ENCODE measurements around the gene NPTN.
A peak's percentile ranks its signal among the peaks of the same experiment; 100 is the strongest.

The NPTN gene

DNA sequence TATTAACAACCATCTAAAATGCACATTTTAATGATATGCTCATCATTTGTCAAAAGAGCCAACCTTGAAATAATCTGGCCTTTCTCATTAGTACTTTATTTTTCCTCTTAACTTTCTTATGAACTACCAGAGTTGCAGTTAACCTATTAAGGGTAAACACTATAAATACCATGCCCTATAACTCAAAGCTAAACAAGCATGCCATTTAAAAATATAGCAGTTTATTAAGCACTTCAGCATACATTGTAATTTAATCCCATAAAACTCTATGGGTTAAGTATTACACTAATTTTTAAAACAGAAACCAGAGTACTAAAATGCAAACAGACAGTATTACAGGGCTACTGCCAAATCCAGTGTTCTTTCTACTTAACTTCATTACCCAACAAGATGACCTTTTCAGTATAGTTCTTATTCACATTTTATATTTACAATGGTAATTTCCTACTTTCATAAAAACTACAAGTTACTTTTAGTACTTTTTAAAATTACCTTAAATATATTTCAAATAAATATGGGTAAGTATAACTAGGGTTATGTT is 11.8 kb downstream of the NPTN start:
- Mint-ChIP-seq H3K27me3 (no peaks in the 10 kb centered on the region), H3K9me3 (no peaks in the 10 kb centered on the region), H3K27ac (no peak overlapping the region), H3K4me1 (peaks cover 53% of the 10 kb centered on the region), H3K4me3 (peak overlapping the region in 1 of 2 donors; percentile 15)
- no peak for ATAC-seq
- DNase-seq, result no peak

GRCh38 chr15:73620078-73620477 is 13.1 kb downstream of the NPTN start:
- ATAC-seq (no peak), DNase-seq (no peak)
- Mint-ChIP-seq H3K27me3 (no peaks in the 10 kb centered on the region), H3K4me1 (peaks cover 57% of the 10 kb centered on the region), H3K4me3 (no peak overlapping the region), H3K9me3 (no peaks in the 10 kb centered on the region), H3K27ac (no peak overlapping the region)

DNA sequence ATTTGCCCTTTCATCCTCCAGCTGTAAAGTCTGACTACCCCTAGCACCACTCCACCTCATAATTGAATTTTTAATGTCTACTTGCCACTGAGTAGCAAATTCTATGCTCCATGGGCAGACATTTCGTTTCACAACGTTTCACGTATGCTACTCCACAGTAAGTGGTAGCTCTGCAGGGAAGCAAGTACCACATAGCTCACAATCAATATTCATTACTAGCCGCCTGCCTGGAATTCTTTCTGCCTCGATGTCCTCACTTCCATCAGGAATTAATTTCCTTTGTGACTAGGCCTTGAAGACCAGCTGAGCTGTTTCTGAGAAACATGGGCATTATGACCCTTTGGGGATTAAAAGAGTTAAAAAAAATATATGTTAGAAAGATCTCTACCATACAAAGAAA is 15.3 kb downstream of the NPTN start:
- H3K27me3 Mint-ChIP-seq, result no peaks in the 10 kb centered on the region
- ATAC-seq (no peak), DNase-seq (no peak)
- H3K4me1 Mint-ChIP-seq, result peaks cover 54% of the 10 kb centered on the region
- H3K27ac Mint-ChIP-seq, result no peak overlapping the region
- H3K9me3 Mint-ChIP-seq, result no peaks in the 10 kb centered on the region
- no peak overlapping the region for H3K4me3 Mint-ChIP-seq

DNA sequence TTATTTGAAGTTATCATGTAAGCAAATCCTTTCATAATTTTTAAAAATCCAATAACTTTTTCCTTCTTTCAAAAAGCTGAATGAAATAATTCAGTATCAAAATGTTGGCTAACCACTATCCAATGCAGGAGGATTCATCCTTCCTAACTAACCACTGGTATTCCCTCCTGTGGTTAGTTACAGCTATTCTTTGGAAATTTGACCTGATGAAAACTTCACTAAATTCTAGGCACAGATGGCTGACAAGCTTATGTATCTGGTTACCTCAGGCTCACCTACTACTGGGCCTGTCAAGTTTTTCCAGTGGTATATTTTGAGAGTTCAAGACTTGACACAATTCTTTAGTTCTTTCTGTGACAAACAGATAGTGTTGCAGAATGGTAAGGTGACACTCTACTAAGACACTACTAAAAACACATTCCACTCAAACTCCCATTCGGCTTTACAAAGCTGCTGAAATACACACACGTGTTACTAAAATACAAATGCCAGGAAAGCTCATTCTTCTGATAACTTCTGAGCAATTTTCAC is 15.8 kb downstream of the NPTN start:
- Mint-ChIP-seq H3K4me1 (peaks cover 48% of the 10 kb centered on the region), H3K9me3 (no peaks in the 10 kb centered on the region), H3K27ac (no peak overlapping the region), H3K27me3 (no peaks in the 10 kb centered on the region), H3K4me3 (no peak overlapping the region)
- DNase-seq (no peak), ATAC-seq (no peak)

GRCh38 chr15:73608941-73609340 is 24.2 kb downstream of the NPTN start:
- H3K9me3 Mint-ChIP-seq, result no peaks in the 10 kb centered on the region
- peaks cover 60% of the 10 kb centered on the region for H3K4me1 Mint-ChIP-seq
- no peak for DNase-seq
- no peak overlapping the region for H3K27ac Mint-ChIP-seq
- H3K4me3 Mint-ChIP-seq, result no peak overlapping the region
- no peaks in the 10 kb centered on the region for H3K27me3 Mint-ChIP-seq
- ATAC-seq, result no peak

DNA sequence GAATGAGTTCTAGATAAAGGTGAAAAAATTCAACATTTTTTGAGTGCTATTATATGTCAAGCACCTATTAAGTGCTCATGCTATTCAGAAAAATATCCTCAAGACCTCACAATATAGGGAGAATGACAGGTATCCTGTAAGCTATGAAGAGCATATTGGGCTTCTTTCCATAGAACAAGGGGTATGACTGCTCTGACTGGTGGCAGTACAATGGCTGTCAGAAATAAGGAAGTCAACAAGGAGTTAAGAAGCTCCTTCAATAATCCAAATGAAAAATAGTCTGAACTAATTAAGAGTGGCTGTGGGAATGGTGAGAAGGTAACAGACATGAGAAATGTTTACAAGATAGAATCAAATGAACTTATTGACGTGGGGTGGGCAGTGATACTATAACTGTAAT is 24.7 kb downstream of the NPTN start:
- Mint-ChIP-seq H3K4me1 (peaks cover 62% of the 10 kb centered on the region), H3K27me3 (no peaks in the 10 kb centered on the region), H3K27ac (peak overlapping the region in 1 of 2 donors; percentile 69), H3K9me3 (no peaks in the 10 kb centered on the region), H3K4me3 (no peak overlapping the region)
- ATAC-seq, result no peak
- no peak for DNase-seq

- H3K27ac Mint-ChIP-seq, result no peak overlapping the region
Measured at GRCh38 chr15:73607843-73608242, 25.3 kb downstream of the NPTN start.

DNA sequence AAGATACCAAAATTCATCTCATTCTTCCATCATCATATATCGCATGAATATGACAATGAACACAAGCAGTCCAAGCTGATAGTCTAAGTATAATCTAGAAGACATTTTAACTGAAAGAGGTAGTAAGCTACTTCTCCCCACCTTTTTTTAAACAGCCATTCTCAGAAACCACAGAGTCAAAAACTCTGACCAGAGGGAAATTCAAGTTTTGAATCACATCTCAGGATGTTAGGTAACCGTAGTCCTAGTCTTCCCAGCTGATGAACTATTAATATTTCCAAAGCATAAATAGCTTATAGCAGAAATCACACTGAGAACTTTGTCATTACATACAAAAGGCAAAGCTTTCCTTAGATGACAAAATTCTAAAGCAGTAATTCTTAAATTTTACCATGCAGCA is 25.8 kb downstream of the NPTN start:
- H3K9me3 Mint-ChIP-seq, result no peaks in the 10 kb centered on the region
- DNase-seq (no peak), ATAC-seq (no peak)
- H3K4me1 Mint-ChIP-seq, result peaks cover 62% of the 10 kb centered on the region
- H3K27ac Mint-ChIP-seq, result no peak overlapping the region
- no peak overlapping the region for H3K4me3 Mint-ChIP-seq
- no peaks in the 10 kb centered on the region for H3K27me3 Mint-ChIP-seq

More at GRCh38 chr15:73607843-73608242, 25.3 kb downstream of the NPTN start:
- H3K4me1 Mint-ChIP-seq, result peaks cover 62% of the 10 kb centered on the region
- H3K27me3 Mint-ChIP-seq, result no peaks in the 10 kb centered on the region
- ATAC-seq, result no peak
- no peak for DNase-seq
- H3K4me3 Mint-ChIP-seq, result no peak overlapping the region
- H3K9me3 Mint-ChIP-seq, result no peaks in the 10 kb centered on the region

- DNase-seq, result no peak
Measured at GRCh38 chr15:73605759-73606436, 27.3 kb downstream of the NPTN start.

DNA sequence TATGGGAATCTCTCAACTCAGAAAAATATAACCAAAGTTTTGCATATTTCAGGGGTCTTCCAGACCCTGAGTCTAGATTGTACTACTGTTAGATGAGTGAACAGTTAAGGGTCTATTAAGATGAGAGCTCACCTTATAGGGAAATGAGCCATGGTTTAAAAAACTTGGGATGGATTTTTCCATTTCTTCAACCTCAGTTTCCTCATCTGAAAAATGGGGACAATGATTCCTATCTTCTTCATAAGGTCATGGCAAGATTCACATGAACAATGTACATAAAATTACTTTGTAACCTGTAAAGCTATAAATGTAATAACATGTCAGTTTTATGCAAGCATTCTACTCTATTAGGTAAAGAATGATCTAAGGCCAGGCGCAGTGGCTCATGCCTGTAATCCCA is 28.7 kb downstream of the NPTN start:
- DNase-seq (no peak), ATAC-seq (no peak)
- Mint-ChIP-seq H3K27me3 (no peaks in the 10 kb centered on the region), H3K4me1 (peaks cover 48% of the 10 kb centered on the region), H3K4me3 (no peak overlapping the region), H3K27ac (peak overlapping the region in 1 of 2 donors; percentile 37), H3K9me3 (no peaks in the 10 kb centered on the region)

More at GRCh38 chr15:73605759-73606436, 27.3 kb downstream of the NPTN start:
- H3K4me1 Mint-ChIP-seq, result peaks cover 55% of the 10 kb centered on the region
- no peak for ATAC-seq
- H3K27me3 Mint-ChIP-seq, result no peaks in the 10 kb centered on the region
- no peak overlapping the region for H3K27ac Mint-ChIP-seq
- H3K9me3 Mint-ChIP-seq, result no peaks in the 10 kb centered on the region
- H3K4me3 Mint-ChIP-seq, result no peak overlapping the region

GRCh38 chr15:73602992-73603391 is 30.2 kb downstream of the NPTN start:
- Mint-ChIP-seq H3K27ac (no peak overlapping the region), H3K4me1 (peaks cover 33% of the 10 kb centered on the region), H3K27me3 (no peaks in the 10 kb centered on the region), H3K4me3 (no peak overlapping the region), H3K9me3 (no peaks in the 10 kb centered on the region)
- DNase-seq (no peak), ATAC-seq (no peak)

GRCh38 chr15:73602446-73602843 is 30.7 kb downstream of the NPTN start:
- Mint-ChIP-seq H3K27ac (no peak overlapping the region), H3K9me3 (no peaks in the 10 kb centered on the region), H3K4me3 (no peak overlapping the region), H3K4me1 (peaks cover 28% of the 10 kb centered on the region), H3K27me3 (no peaks in the 10 kb centered on the region)
- DNase-seq (no peak), ATAC-seq (peak; percentile 39)

GRCh38 chr15:73601451-73602445 is 31.4 kb downstream of the NPTN start:
- Mint-ChIP-seq H3K27ac (no peak overlapping the region), H3K9me3 (no peaks in the 10 kb centered on the region), H3K4me3 (no peak overlapping the region), H3K27me3 (no peaks in the 10 kb centered on the region), H3K4me1 (peaks cover 27% of the 10 kb centered on the region)
- no peak for DNase-seq
- no peak for ATAC-seq

DNA sequence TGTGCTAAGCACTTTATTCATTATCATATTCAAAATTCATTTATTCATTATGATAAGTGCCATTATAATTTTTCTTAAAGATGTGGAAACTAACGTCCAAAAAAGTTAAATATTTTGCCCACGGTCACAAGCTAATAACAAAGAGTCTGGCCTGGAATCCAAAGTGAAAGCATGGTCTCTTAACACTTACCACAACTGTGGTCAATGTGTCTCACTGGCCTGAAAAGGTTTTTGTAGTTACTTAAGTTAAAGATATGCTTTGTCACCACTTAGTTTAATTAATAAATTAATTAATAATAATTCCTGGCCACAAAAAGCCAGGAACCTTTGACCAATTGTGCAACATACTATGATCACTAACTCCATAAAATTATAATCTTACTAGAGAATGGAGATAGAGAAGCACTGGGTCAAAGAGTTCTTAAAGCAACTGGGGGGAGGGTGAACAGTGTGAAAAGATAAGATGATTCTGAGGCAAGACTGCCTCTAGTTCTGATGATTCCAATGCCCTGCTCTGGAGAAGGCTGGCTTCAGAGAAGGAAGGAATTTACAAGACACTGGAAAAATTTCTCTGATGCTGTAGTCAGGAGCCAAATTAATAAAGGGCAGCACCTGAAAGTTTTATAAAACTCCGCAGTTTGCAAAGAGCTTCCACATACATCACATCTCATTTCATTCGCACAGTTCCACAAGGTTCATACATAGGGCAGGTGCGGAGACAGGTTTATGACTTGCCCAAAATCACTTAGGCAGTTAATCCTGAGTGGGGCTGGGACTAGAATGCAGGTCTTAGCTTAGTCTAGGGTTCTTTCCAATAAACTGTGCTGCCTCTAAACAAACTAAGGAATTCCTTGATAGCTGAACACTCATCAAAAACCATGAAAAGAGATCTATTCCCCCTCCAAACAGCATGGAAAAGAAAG is 32.5 kb downstream of the NPTN start:
- no peak overlapping the region for H3K4me3 Mint-ChIP-seq
- DNase-seq (no peak), ATAC-seq (no peak)
- no peaks in the 10 kb centered on the region for H3K27me3 Mint-ChIP-seq
- peaks cover 31% of the 10 kb centered on the region for H3K4me1 Mint-ChIP-seq
- no peak overlapping the region for H3K27ac Mint-ChIP-seq
- no peaks in the 10 kb centered on the region for H3K9me3 Mint-ChIP-seq

- H3K9me3 Mint-ChIP-seq, result no peaks in the 10 kb centered on the region
- DNase-seq (no peak), ATAC-seq (no peak)
- peaks cover 23% of the 10 kb centered on the region for H3K4me1 Mint-ChIP-seq
- no peak overlapping the region for H3K4me3 Mint-ChIP-seq
- no peaks in the 10 kb centered on the region for H3K27me3 Mint-ChIP-seq
- H3K27ac Mint-ChIP-seq, result no peak overlapping the region
Measured at GRCh38 chr15:73599934-73600333, 33.3 kb downstream of the NPTN start.

Data from stimulated activated naive CD8-positive, alpha-beta T cell treated with anti-CD3 and anti-CD28 coated beads, Interleukin-15, amount 100 ng/mL, for 72 hours (primary cell).